Kidney capillary endothelial cell (primary cell): Measurements from ENCODE around the gene CSPG4.
"Not testable (repeated sequence)": the region's sequence is repeated elsewhere in the genome, so short reads cannot be mapped to it uniquely, and the experiment has no call there.

Experiments
- DNase-seq: peaks from one replicate; pipeline ENCODE4 v3.0.0-alpha.2; 2018; ENCODE audit warnings: low spot score

CSPG4 gene

DNA sequence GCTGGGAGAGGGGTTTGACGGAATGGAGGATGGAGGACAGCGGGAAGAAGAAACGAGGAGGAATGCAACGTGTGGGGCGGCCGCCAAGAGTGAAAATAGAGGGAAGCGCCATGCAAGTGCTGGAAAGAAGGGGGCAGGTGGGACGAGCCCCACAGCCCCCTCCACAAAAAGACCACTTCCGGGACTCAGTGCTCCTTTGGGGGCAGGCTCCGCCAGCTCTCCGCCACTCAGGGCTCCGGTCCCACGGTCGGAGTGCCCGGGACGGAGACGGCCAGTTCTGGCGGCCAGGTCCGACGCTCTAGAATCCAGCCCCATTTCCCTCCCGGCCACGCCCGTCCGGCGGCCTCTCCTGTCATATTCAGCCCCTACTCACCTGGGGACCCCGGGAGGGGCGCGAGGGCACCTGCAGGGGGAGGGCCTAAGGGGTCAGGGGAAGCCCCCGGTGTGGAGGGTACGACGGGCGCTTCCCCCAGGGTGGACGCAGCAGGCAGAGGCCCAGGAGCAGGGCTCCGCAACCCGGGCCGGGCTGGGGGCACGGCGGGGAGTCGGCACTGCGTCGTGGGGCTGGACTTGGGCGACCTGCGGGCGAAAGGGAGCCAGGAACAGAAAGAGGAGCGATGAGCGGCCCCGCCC, 25.5 kb upstream of the CSPG4 start:
- DNase-seq = no peak

- not testable (repeated sequence) for DNase-seq
Measured at GRCh38 chr15:75737116-75738013, 24.7 kb upstream of the CSPG4 start.

- no peak for DNase-seq
Measured at GRCh38 chr15:75736256-75736655, 23.6 kb upstream of the CSPG4 start.

GRCh38 chr15:75734861-75735760, 22.5 kb upstream of the CSPG4 start:
- DNase-seq = not testable (repeated sequence)

- DNase-seq = no peak
Measured at GRCh38 chr15:75733761-75734651, 21.4 kb upstream of the CSPG4 start.

- DNase-seq = peak; percentile 61
Measured at GRCh38 chr15:75732809-75733451, 20.3 kb upstream of the CSPG4 start.

- no peak for DNase-seq
Measured at GRCh38 chr15:75732177-75732808, 19.6 kb upstream of the CSPG4 start.

GRCh38 chr15:75731248-75732151, 18.9 kb upstream of the CSPG4 start:
- no peak for DNase-seq

DNA sequence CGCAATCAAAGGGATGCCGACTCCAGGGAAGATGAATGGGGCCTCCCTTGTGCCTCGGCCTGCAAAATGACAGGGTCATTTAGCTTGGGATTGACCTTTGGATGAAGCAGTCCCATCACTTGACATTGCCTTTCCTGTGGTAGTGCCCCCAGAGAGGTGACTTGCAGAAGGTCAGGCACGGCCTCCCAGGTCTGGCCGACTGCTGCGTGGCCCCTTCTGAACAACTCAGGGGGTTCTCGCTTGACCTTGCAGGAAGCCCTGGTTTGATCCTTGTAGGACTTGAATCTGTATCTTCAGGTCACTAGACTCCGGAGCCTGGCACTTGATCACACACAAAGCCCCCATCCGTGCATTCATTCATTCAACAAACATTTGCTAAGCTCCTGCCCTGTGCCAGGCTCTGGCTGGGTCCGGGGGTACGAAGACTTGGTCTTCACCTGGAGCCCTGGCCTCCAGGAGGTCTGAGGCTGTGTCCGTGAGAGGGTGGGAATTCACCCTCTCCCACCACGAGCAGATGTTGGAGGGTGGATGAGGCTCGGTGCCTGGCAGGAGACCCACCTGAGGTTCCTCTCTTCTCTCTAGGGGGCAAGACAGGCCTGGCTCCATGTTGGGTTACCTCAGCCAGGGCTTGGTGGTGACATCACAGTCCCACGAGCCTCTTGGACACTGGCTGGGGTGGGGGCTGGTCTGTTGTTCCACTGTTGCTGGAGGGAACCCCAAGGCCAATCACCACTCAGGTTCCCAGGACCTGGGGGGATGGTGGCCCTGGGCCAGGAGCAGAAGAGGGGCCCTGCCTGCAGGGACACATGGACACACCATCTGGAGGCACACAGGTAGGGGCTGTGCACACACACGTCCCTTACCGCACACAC, 18.0 kb upstream of the CSPG4 start:
- DNase-seq = not testable (repeated sequence)

- DNase-seq = no peak
Measured at GRCh38 chr15:75729326-75730069, 16.9 kb upstream of the CSPG4 start.

- no peak for DNase-seq
Measured at GRCh38 chr15:75727851-75728715, 15.4 kb upstream of the CSPG4 start.

DNA sequence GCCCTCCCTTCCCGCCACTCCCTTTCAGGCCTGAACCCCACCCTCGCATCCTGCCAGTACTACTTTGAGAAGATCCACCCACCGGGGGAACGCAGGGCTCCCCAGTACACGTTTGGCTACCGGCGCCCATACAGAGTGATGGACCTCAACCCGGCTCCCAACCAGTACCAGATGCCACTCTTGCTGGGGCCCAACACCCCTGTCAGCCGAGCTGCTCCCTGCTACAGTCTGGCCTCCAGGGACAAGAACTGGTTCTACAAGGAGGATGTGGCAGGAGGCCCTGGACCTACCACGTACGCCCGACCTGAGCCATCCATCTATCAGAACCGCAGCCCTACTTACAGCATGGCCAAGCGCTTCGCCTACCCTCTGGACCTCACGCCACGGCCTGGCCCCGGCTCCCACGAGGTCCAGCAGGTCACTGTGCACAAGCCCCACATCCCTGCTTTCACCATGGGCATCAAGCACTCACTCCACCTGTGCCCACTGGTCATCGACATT, 14.4 kb upstream of the CSPG4 start:
- no peak for DNase-seq

DNA sequence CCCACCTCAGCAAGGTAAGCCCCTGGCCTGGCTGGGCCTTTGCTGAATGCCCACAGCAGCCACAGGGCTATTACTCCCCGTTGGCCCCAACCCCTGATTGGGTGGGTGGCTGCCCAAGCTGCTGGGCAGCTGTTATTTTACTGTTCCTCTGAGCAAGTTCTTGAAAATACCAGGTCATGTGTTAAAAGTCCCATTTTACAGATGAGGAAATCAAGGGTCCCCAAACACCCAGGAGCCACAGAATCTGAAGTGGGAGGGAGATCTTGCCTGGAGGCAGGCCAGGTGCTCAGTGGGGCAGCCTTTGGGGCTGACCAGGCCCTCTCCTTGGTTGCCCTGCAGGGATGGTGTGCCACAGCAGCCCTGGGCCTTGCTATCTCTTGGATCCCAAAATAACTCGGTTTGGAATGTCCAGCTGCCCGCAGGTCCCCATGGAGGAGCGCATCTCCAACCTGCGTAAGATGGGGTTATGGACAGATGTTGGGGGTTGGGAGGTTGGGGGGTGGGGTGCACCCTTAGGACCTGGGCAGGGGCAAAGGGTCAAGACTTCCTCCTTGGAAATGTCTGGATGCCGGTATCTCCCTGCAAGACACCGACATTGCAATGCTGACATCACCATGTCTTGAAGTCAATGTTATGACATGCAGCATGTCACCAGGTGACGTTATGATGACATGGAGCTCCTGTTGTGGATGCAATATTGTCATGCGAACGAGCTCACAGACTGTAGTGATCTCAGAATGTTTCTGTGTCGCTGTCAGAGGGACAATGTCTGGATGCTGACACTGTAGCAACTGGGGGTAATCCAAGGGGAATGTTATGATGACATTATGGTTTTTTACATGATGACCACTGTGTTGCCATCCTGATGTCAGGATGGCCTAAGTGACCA, 13.3 kb upstream of the CSPG4 start:
- no peak for DNase-seq

- DNase-seq = no peak
Measured at GRCh38 chr15:75725006-75725718, 12.5 kb upstream of the CSPG4 start.
